Esophagus (tissue), 2 donors: ENCODE results near the gene OSBPL5. TPM values are rescaled to one million over a fixed set of nuclear protein-coding genes. Genes with fewer than 3 reads are reported as not detected.

Experiments used
- H3K27ac ChIP-seq, 2 donors: one replicate each; pipeline ENCODE4 v1.5.1; 2013; ENCODE audit warnings: low read depth in 2 of 2, mild to moderate bottlenecking in 2 of 2, inconsistent platforms in 1 of 2, low read length in 1 of 2, moderate library complexity in 1 of 2
- H3K27me3 ChIP-seq, 2 donors: one replicate each; pipeline ENCODE4 v1.6.1; 2013; ENCODE audit warnings: low read length in 2 of 2, control low read depth in 1 of 2, mild to moderate bottlenecking in 1 of 2; ENCODE audit not compliant: insufficient read depth in 2 of 2, control insufficient read depth in 1 of 2
- H3K36me3 ChIP-seq, 2 donors: one replicate each; pipeline ENCODE4 v1.6.1; 2013; ENCODE audit warnings: low read length in 1 of 2; ENCODE audit not compliant: control insufficient read depth in 2 of 2, insufficient read depth in 2 of 2
- H3K4me1 ChIP-seq, 2 donors: one replicate each; pipeline ENCODE4 v1.6.1; 2013; ENCODE audit warnings: low read length in 1 of 2; ENCODE audit not compliant: control insufficient read depth in 2 of 2, insufficient read depth in 2 of 2
- H3K4me3 ChIP-seq, 2 donors: one replicate each; pipeline ENCODE4 v1.5.1; 2013; ENCODE audit warnings: low read length in 2 of 2, mild to moderate bottlenecking in 2 of 2, low read depth in 1 of 2, moderate library complexity in 1 of 2
- H3K9me3 ChIP-seq, 2 donors: one replicate each; pipeline ENCODE4 v1.6.1; 2013; ENCODE audit warnings: mild to moderate bottlenecking in 2 of 2, low read depth in 1 of 2, low read length in 1 of 2, moderate library complexity in 1 of 2; ENCODE audit not compliant: control insufficient read depth in 2 of 2, insufficient read depth in 1 of 2
- WGBS, 2 donors: extraction: QIAGEN DNeasy Blood & Tissue Kit; methylation state at CpG; one replicate each; pipeline ENCODE4 v1.1.7; 2013; 5-methylcytosine and 5-hydroxymethylcytosine counted together
- polyA plus RNA-seq, 2 donors: library from polyadenylated mRNA; stranded (reverse); fragments of 200-250 nt; gene quantifications; one replicate each; pipeline ENCODE4 v1.2.3, GENCODE V29; 2013
- donor health status: healthy with polysubstance abuse.
- donor health status: Bipolar disorder and iron deficiency.

OSBPL5 gene
- polyA plus RNA-seq, 2 donors, result 10.4 to 12.6 TPM

- H3K9me3 ChIP-seq, result no peaks in the 10 kb centered on the region
- H3K27me3 ChIP-seq, result no peaks in the 10 kb centered on the region
- H3K4me3 ChIP-seq, result no peak overlapping the region
- WGBS, 2 donors, result 68 to 74% methylated on average over 21 of the region's 21 CpGs
- peaks cover 0 to 4% of the 10 kb centered on the region in 2 donors for H3K36me3 ChIP-seq
- peaks cover 8 to 10% of the 10 kb centered on the region in 2 donors for H3K4me1 ChIP-seq
- H3K27ac ChIP-seq, result no peak overlapping the region
Observed at GRCh38 chr11:3129591-3130268, 35.4 kb downstream of the OSBPL5 start.

DNA sequence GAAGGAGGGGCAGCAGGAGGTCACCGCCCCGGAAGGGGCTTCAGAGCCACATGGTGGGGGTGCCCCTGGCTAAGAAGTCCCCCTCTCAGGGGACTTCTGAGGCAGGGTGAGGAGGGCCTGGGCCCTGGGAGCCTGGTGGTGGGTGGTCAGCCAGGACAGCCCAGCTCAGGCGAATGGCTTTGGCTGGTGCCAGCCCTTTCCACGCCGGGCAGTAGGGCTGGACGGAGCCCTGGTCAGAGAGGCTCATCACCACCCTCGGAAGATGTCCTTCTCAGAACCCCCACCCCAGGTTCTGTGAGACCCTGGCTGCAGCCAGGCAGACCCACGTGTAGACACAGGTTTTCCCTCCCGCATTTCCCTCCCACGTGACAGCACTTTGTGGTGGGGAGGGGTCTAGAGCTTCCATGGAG is 35.9 kb downstream of the OSBPL5 start:
- Histone ChIP-seq H3K4me3 (no peak overlapping the region), H3K27ac (no peak overlapping the region), H3K9me3 (no peaks in the 10 kb centered on the region), H3K4me1 (peaks cover 10 to 13% of the 10 kb centered on the region in 2 donors), H3K27me3 (no peaks in the 10 kb centered on the region), H3K36me3 (peaks cover 0 to 4% of the 10 kb centered on the region in 2 donors)
- 73 to 74% methylated on average over 10 of the region's 10 CpGs for WGBS, 2 donors

GRCh38 chr11:3128356-3129180 is 36.5 kb downstream of the OSBPL5 start:
- H3K27me3 ChIP-seq, result no peaks in the 10 kb centered on the region
- 88 to 91% methylated on average over 19 of the region's 19 CpGs for WGBS, 2 donors
- peaks cover 0 to 4% of the 10 kb centered on the region in 2 donors for H3K36me3 ChIP-seq
- no peak overlapping the region for H3K4me3 ChIP-seq
- no peaks in the 10 kb centered on the region for H3K9me3 ChIP-seq
- H3K4me1 ChIP-seq, result peaks cover 10 to 19% of the 10 kb centered on the region in 2 donors
- H3K27ac ChIP-seq, result no peak overlapping the region

- peak overlapping the region in 1 of 2 donors; percentile 14 for H3K27ac ChIP-seq
Observed at GRCh38 chr11:3127706-3128355, 37.3 kb downstream of the OSBPL5 start.

DNA sequence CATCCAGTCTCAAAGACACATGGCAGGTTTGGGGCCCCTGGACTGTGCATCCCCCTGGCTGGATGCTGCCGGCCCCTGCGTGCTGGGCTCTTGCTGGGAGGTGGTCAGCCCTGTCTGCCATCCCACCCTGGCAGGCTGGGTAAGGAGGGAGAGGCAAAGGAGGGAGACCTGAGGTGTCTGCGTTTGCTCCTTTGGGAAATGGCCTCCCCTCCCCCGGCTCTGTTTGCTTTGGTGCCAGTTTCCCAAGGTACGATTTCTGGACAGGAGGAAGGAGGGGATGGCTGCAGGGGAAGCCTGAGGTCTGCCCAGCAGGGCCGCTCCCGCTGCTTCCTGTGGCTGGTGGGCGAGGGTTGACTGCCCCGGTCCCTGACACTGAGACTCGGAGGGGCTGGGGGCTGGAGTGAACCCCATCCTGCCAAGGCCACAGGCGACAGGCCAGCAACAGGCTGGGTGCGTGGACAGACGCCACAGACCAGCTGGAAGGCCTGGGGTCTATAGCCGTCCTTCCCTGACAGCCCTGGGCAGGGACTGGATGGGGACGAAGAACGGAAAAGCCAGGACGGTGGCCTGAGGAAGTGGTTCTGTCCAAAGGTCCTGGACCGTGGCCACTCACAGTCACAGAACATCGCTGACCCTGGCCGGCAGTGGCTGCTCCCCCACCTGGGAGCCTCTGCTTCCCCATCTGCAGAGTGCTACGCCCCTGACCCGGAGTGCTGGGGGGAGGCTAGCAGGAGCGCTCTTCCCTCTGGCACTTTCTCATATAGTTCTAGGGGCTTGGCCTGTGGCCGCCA is 38.0 kb downstream of the OSBPL5 start:
- Histone ChIP-seq H3K9me3 (no peaks in the 10 kb centered on the region), H3K4me3 (no peak overlapping the region), H3K27ac (peak overlapping the region in 1 of 2 donors; percentile 35), H3K4me1 (peaks cover 10 to 26% of the 10 kb centered on the region in 2 donors), H3K27me3 (no peaks in the 10 kb centered on the region), H3K36me3 (peaks cover 0 to 5% of the 10 kb centered on the region in 2 donors)
- WGBS, 2 donors, result 79 to 80% methylated on average over 23 to 24 of the region's 24 CpGs

More at GRCh38 chr11:3127706-3128355, 37.3 kb downstream of the OSBPL5 start:
- peaks cover 0 to 4% of the 10 kb centered on the region in 2 donors for H3K36me3 ChIP-seq
- 68 to 74% methylated on average over 16 of the region's 16 CpGs for WGBS, 2 donors
- H3K27me3 ChIP-seq, result no peaks in the 10 kb centered on the region
- H3K4me3 ChIP-seq, result no peak overlapping the region
- no peaks in the 10 kb centered on the region for H3K9me3 ChIP-seq
- peaks cover 10 to 24% of the 10 kb centered on the region in 2 donors for H3K4me1 ChIP-seq

- Histone ChIP-seq H3K9me3 (no peaks in the 10 kb centered on the region), H3K27ac (peak overlapping the region in 1 of 2 donors; percentile 35), H3K4me3 (no peak overlapping the region), H3K27me3 (no peaks in the 10 kb centered on the region), H3K36me3 (peaks cover 0 to 12% of the 10 kb centered on the region in 2 donors), H3K4me1 (peaks cover 10 to 26% of the 10 kb centered on the region in 2 donors)
- 74 to 80% methylated on average over 21 of the region's 21 CpGs for WGBS, 2 donors
Observed at GRCh38 chr11:3126207-3126865, 38.8 kb downstream of the OSBPL5 start.

GRCh38 chr11:3124821-3125220 is 40.3 kb downstream of the OSBPL5 start:
- H3K9me3 ChIP-seq, result no peaks in the 10 kb centered on the region
- peaks cover 0 to 18% of the 10 kb centered on the region in 2 donors for H3K36me3 ChIP-seq
- H3K4me1 ChIP-seq, result peaks cover 4 to 21% of the 10 kb centered on the region in 2 donors
- no peaks in the 10 kb centered on the region for H3K27me3 ChIP-seq
- no peak overlapping the region for H3K27ac ChIP-seq
- WGBS, 2 donors, result 64 to 65% methylated on average over 3 of the region's 3 CpGs
- no peak overlapping the region for H3K4me3 ChIP-seq

GRCh38 chr11:3123761-3124733 is 41.1 kb downstream of the OSBPL5 start:
- H3K27ac ChIP-seq, result peak overlapping the region; percentile 70 to 84
- no peak overlapping the region for H3K4me3 ChIP-seq
- WGBS, 2 donors, result 54 to 64% methylated on average over 19 of the region's 19 CpGs

More at GRCh38 chr11:3123761-3124733, 41.1 kb downstream of the OSBPL5 start:
- Histone ChIP-seq H3K4me1 (peaks cover 2 to 21% of the 10 kb centered on the region in 2 donors), H3K9me3 (no peaks in the 10 kb centered on the region), H3K27me3 (no peaks in the 10 kb centered on the region), H3K36me3 (peaks cover 4 to 18% of the 10 kb centered on the region in 2 donors)
